Nephron (organoid): ENCODE results near the gene TBC1D20.
"Not testable (repeated sequence)": the region's sequence is repeated elsewhere in the genome, so short reads cannot be mapped to it uniquely, and the experiment has no call there.

Experiments
- H3K27ac Mint-ChIP-seq, 3 experiments: 2 replicates each; pipeline ENCODE4 v1.8.0; 2020; ENCODE audit warnings: mixed read lengths in 3 of 3, mild to moderate bottlenecking in 2 of 3, moderate library complexity in 1 of 3
- H3K27me3 Mint-ChIP-seq: 2 replicates; pipeline ENCODE4 v1.8.0; 2021; ENCODE audit warnings: low read depth, mild to moderate bottlenecking, moderate library complexity, mixed read lengths
- H3K36me3 Mint-ChIP-seq: 2 replicates; pipeline ENCODE4 v1.8.0; 2020; ENCODE audit warnings: low read depth, mixed read lengths
- H3K4me1 Mint-ChIP-seq: 2 replicates; pipeline ENCODE4 v1.8.0; 2020; ENCODE audit warnings: mixed read lengths
- H3K4me3 Mint-ChIP-seq, 3 experiments: 2 replicates each; pipeline ENCODE4 v1.8.0; 2020; ENCODE audit warnings: mild to moderate bottlenecking in 3 of 3, mixed read lengths in 3 of 3, moderate library complexity in 2 of 3
- H3K9me3 Mint-ChIP-seq: 2 replicates; pipeline ENCODE4 v1.8.0; 2020; ENCODE audit warnings: mixed read lengths
- TF ChIP-seq, protein P1 (sequence below), 3 experiments: fragments of 200-600 bp; sonication (generic); IDR thresholded peaks; one replicate each; pipeline ENCODE4 v1.5.0; 2021; ENCODE audit warnings: antibody characterized with exemption in 3 of 3; ENCODE audit not compliant: unreplicated experiment in 3 of 3

TBC1D20 gene

DNA sequence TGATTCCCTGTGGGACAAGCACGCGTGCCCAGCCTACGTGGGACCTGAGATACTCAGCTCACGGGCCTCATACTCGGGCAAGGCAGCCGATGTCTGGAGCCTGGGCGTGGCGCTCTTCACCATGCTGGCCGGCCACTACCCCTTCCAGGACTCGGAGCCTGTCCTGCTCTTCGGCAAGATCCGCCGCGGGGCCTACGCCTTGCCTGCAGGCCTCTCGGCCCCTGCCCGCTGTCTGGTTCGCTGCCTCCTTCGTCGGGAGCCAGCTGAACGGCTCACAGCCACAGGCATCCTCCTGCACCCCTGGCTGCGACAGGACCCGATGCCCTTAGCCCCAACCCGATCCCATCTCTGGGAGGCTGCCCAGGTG lies 66.1 kb downstream of the TBC1D20 start:
- Mint-ChIP-seq H3K27ac (no peak overlapping the region), H3K4me1 (peaks cover 10% of the 10 kb centered on the region), H3K27me3 (no peaks in the 10 kb centered on the region), H3K4me3 (no peak overlapping the region), H3K36me3 (no peaks in the 10 kb centered on the region), H3K9me3 (no peaks in the 10 kb centered on the region)
- TF ChIP-seq, protein P1, sequence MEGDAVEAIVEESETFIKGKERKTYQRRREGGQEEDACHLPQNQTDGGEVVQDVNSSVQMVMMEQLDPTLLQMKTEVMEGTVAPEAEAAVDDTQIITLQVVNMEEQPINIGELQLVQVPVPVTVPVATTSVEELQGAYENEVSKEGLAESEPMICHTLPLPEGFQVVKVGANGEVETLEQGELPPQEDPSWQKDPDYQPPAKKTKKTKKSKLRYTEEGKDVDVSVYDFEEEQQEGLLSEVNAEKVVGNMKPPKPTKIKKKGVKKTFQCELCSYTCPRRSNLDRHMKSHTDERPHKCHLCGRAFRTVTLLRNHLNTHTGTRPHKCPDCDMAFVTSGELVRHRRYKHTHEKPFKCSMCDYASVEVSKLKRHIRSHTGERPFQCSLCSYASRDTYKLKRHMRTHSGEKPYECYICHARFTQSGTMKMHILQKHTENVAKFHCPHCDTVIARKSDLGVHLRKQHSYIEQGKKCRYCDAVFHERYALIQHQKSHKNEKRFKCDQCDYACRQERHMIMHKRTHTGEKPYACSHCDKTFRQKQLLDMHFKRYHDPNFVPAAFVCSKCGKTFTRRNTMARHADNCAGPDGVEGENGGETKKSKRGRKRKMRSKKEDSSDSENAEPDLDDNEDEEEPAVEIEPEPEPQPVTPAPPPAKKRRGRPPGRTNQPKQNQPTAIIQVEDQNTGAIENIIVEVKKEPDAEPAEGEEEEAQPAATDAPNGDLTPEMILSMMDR (IDR thresholded peaks at IDR 0.05; ENCODE audit: unreplicated experiment in 3 of 3): no peak

DNA sequence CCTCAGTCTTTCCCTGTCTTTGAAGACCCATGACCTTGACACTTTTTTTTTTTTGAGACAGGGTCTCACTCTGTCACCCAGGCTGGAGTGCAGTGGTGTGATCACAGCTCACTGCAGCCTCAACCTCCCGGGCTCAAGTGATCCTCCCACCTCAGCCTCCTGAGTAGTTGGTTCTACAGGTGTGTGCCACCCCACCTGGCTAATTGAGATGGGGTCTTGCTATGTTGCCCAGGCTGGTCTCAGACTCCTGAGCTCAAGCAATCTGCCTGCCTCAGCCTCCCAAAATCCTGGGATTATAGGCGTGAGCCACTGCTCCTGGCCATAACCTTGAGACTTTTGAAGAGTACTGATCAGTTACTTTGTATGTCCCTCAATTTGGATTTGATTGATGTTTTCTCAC lies 69.0 kb downstream of the TBC1D20 start:
- H3K4me3 Mint-ChIP-seq, H3K9me3 Mint-ChIP-seq, H3K27ac Mint-ChIP-seq, H3K4me1 Mint-ChIP-seq, H3K27me3 Mint-ChIP-seq, H3K36me3 Mint-ChIP-seq: not testable (repeated sequence)

DNA sequence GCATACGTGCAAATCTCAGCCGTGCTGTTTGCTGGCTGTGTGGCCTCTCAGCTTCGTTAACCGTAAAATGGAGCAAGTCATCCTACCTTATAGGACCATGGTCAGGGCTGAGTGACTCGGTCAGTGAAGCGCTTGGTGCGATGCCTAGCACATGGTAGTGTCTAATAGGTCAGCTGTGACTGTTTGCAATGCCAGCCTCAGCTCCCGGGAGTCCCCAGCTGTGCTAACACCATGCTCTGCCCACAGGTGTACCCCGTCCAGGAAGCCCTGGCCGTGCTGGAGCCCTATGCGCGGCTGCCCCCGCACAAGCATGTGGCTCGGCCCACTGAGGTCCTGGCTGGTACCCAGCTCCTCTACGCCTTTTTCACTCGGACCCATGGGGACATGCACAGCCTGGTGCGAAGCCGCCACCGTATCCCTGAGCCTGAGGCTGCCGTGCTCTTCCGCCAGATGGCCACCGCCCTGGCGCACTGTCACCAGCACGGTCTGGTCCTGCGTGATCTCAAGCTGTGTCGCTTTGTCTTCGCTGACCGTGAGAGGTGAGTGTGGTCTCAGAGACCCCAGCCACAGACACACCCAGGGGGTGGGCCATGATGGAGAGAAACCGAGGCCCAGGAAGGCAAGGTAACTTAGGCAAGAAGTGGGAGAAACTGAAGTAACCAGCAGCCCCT lies 71.2 kb downstream of the TBC1D20 start:
- TF ChIP-seq, protein P1 (IDR thresholded peaks at IDR 0.05; ENCODE audit: unreplicated experiment in 3 of 3): no peak
- H3K4me3 Mint-ChIP-seq: no peak overlapping the region
- no peaks in the 10 kb centered on the region for H3K36me3 Mint-ChIP-seq
- H3K27me3 Mint-ChIP-seq: no peaks in the 10 kb centered on the region
- no peaks in the 10 kb centered on the region for H3K9me3 Mint-ChIP-seq
- no peaks in the 10 kb centered on the region for H3K4me1 Mint-ChIP-seq
- H3K27ac Mint-ChIP-seq: no peak overlapping the region

DNA sequence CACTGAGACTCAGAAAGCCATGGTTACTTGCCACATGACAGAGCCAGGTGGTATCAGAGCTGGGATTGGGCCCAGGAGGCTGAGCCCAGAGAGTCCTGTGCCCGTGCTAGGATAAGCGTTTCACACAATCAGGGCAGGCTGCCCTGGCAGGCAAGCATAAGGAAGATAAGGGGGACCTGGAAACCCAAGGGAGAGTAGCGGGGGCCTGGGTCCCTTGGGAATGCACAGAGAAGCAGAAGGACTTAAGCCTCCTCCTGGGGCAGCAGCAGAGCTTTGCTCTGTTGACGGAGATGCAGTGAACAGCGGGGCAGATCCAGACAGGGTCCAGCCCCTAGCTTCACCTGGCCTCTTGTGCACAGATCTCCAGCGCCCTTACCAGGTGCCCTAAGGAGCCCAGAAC lies 73.1 kb downstream of the TBC1D20 start:
- TF ChIP-seq, protein P1 (IDR thresholded peaks at IDR 0.05; ENCODE audit: unreplicated experiment in 3 of 3): no peak
- Mint-ChIP-seq H3K9me3 (no peaks in the 10 kb centered on the region), H3K4me3 (no peak overlapping the region), H3K27me3 (no peaks in the 10 kb centered on the region), H3K27ac (no peak overlapping the region), H3K36me3 (no peaks in the 10 kb centered on the region), H3K4me1 (no peaks in the 10 kb centered on the region)

DNA sequence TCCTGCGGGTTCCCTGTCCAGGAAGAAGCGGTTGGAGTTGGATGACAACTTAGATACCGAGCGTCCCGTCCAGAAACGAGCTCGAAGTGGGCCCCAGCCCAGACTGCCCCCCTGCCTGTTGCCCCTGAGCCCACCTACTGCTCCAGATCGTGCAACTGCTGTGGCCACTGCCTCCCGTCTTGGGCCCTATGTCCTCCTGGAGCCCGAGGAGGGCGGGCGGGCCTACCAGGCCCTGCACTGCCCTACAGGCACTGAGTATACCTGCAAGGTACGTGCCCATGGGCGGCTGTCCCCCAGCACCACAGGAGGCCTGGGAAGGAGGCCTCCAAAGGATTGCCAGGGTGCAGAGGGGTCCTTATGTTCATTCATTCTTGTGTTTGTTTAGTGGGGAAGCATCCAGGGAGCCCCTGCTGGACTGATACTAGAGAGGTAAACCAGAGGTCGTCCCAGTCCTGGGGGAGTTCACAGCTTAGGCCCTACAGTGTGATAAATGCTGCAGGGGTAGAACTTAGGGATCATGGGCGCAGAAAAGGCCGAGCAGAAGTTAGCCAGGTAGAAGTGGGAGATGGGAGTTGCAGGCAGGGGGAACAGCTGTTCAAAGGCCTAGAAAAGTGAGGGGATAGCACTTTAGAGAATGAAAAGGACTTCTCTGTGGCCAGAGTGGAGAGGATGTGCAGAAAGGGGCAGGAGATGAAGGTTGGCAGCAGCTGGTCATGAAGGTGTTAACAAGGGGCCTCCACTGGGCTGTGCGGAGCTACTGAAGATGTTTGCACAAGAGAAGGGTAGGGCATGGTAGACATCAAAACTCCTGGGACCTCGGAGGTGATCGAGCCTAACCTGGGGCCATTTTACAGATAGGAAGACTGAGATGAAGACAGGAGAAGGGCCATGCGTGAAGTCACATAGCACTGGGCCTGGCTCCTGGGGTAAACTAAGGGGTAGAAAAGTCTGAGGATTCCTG lies 74.0 kb downstream of the TBC1D20 start:
- no peak overlapping the region for H3K4me3 Mint-ChIP-seq
- no peaks in the 10 kb centered on the region for H3K4me1 Mint-ChIP-seq
- TF ChIP-seq, protein P1 (IDR thresholded peaks at IDR 0.05; ENCODE audit: unreplicated experiment in 3 of 3): no peak
- H3K36me3 Mint-ChIP-seq: no peaks in the 10 kb centered on the region
- peaks cover 8% of the 10 kb centered on the region for H3K27me3 Mint-ChIP-seq
- H3K9me3 Mint-ChIP-seq: no peaks in the 10 kb centered on the region
- H3K27ac Mint-ChIP-seq: no peak overlapping the region

DNA sequence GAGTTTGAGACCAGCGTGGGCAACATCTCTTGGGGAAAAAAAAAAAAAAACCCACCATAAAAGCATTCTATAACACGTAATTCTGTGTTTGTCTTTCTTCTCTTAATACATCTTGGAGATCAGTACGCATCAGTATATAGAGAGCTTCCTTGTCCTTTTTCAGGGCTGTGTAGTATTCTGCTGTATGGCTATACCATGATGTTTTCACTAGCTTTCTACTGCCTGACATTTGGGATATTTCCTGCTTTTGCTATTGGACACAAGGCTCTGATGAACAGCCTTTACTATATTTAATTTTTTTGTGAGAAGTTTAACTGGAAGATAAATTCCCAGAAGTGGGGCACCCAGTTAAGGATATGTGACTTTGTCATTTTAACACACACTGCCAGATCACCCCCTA lies 74.8 kb downstream of the TBC1D20 start:
- Mint-ChIP-seq H3K27ac (no peak overlapping the region), H3K36me3 (no peaks in the 10 kb centered on the region), H3K4me3 (no peak overlapping the region), H3K27me3 (peaks cover 16% of the 10 kb centered on the region), H3K4me1 (no peaks in the 10 kb centered on the region), H3K9me3 (no peaks in the 10 kb centered on the region)
- TF ChIP-seq, protein P1 (IDR thresholded peaks at IDR 0.05; ENCODE audit: unreplicated experiment in 3 of 3): no peak

DNA sequence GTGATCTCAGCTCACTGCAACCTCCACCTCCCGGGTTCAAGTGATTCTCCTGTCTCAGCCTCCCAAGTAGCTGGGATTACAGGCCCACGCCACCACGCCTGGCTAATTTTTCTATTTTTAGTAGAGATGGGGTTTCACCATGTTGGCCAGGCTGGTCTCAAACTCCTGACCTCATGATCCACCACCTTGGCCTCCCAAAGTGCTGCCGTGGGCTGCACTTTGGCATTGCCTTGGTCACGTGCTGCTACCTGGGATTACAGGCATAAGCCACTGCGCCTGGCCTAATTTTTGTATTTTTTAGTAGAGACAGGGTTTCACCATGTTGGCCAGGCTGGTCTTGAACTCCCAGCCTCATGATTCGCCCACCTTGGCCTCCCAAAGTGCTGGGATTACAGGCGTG lies 75.7 kb downstream of the TBC1D20 start:
- H3K4me3 Mint-ChIP-seq, H3K27ac Mint-ChIP-seq, H3K36me3 Mint-ChIP-seq, H3K4me1 Mint-ChIP-seq, H3K9me3 Mint-ChIP-seq: not testable (repeated sequence)
- peaks cover 22% of the 10 kb centered on the region for H3K27me3 Mint-ChIP-seq
